IMR-90 (cell line): Measurements from ENCODE around the gene COQ10A. TPM values are rescaled to one million over a fixed set of nuclear protein-coding genes. Genes with fewer than 3 reads are reported as not detected.

ENCODE experiments used
- ATAC-seq: fragments of 200-7000 bp; cut with Tn5 transposase; 2 replicates; pipeline ENCODE4 v1.9.1; 2020; ENCODE audit warnings: low read depth, mild to moderate bottlenecking, moderate library complexity
- BruUV-seq: library from RNA; stranded (reverse); fragments of 400-500 nt; replicated peaks from 2 replicates; lab custom pipeline; 2021; lab: Mats Ljungman, UMichigan
- CTCF ChIA-PET: fragments of 300-600 bp; formaldehyde crosslinking; extraction: SDS; loops from one replicate; lab custom pipeline; 2021; ENCODE audit warnings: antibody characterized with exemption; lab: Yijun Ruan, JAX
- POLR2A ChIA-PET: fragments of 300-600 bp; sonication (Branson Sonifier 250); formaldehyde crosslinking; loops from one replicate; lab custom pipeline; 2022; ENCODE audit warnings: antibody characterized with exemption; ENCODE audit not compliant: unreplicated experiment; lab: Charles Lee
- DNase-seq: peaks from one replicate; pipeline ENCODE4 v3.0.0; 2013
- H2AFZ ChIP-seq: replicated peaks from 2 replicates; pipeline ENCODE3; 2013; ENCODE audit warnings: low read length, mild to moderate bottlenecking; ENCODE audit not compliant: poor library complexity
- H2AK5ac ChIP-seq: 2 replicates; pipeline ENCODE4 v1.6.1; 2013; ENCODE audit warnings: low read depth, low read length, inconsistent platforms
- H2AK9ac ChIP-seq: replicated peaks from 2 replicates; pipeline ENCODE3; 2013; ENCODE audit warnings: mild to moderate bottlenecking, low read depth, low read length, moderate library complexity; ENCODE audit not compliant: poor library complexity
- H2BK120ac ChIP-seq: 2 replicates; pipeline ENCODE4 v1.6.1; 2013; ENCODE audit warnings: low read depth, low read length, inconsistent platforms
- H2BK15ac ChIP-seq: 3 replicates; pipeline ENCODE4 v1.6.1; 2013; ENCODE audit warnings: low read depth, low read length, inconsistent platforms
- H2BK20ac ChIP-seq: 2 replicates; pipeline ENCODE4 v1.6.1; 2013; ENCODE audit warnings: low read depth, mild to moderate bottlenecking, inconsistent platforms, low read length, moderate library complexity
- H2BK5ac ChIP-seq: 2 replicates; pipeline ENCODE4 v1.6.1; 2013; ENCODE audit warnings: mild to moderate bottlenecking, low read depth, low read length, inconsistent platforms; ENCODE audit not compliant: poor library complexity, severe bottlenecking
- H3K14ac ChIP-seq: replicated peaks from 2 replicates; pipeline ENCODE4 v1.6.1; 2013; ENCODE audit warnings: low read depth, low read length, inconsistent platforms
- H3K18ac ChIP-seq: 2 replicates; pipeline ENCODE4 v1.6.1; 2013; ENCODE audit warnings: low read depth, low read length, control low read depth
- H3K23ac ChIP-seq: 2 replicates; pipeline ENCODE4 v1.6.1; 2013; ENCODE audit warnings: low read depth, low read length, inconsistent platforms
- H3K27ac ChIP-seq: 2 replicates; pipeline ENCODE4 v1.5.1; 2013; ENCODE audit warnings: mild to moderate bottlenecking, control low read depth, low read length; ENCODE audit not compliant: insufficient read depth
- H3K27me3 ChIP-seq: 2 replicates; pipeline ENCODE4 v1.6.1; 2013; ENCODE audit warnings: low read length; ENCODE audit not compliant: control insufficient read depth, insufficient read depth
- H3K36me3 ChIP-seq: 2 replicates; pipeline ENCODE4 v1.6.1; 2013; ENCODE audit warnings: low read length, mixed read lengths; ENCODE audit not compliant: control insufficient read depth, insufficient read depth
- H3K4ac ChIP-seq: 2 replicates; pipeline ENCODE4 v1.6.1; 2013; ENCODE audit warnings: low read depth, low read length, inconsistent platforms
- H3K4me1 ChIP-seq: 2 replicates; pipeline ENCODE4 v1.6.1; 2013; ENCODE audit warnings: low read length, mixed read lengths; ENCODE audit not compliant: control insufficient read depth, insufficient read depth
- H3K4me2 ChIP-seq: 2 replicates; pipeline ENCODE4 v1.6.1; 2013; ENCODE audit warnings: low read depth, mild to moderate bottlenecking, control low read depth, low read length, moderate library complexity
- H3K4me3 ChIP-seq: 2 replicates; pipeline ENCODE4 v1.5.1; 2013; ENCODE audit warnings: low read depth, mild to moderate bottlenecking, control low read depth, low read length, moderate library complexity; ENCODE audit not compliant: insufficient read depth
- H3K56ac ChIP-seq: 2 replicates; pipeline ENCODE4 v1.6.1; 2013; ENCODE audit warnings: low read length, inconsistent platforms; ENCODE audit not compliant: insufficient read depth; ENCODE audit errors: extremely low read depth
- H3K79me1 ChIP-seq, 2 experiments: 2 replicates each; pipeline ENCODE4 v1.6.1; 2013; ENCODE audit warnings: low read length in 2 of 2, inconsistent platforms in 1 of 2, low read depth in 1 of 2
- H3K9ac ChIP-seq: 2 replicates; pipeline ENCODE4 v1.6.1; 2013; ENCODE audit warnings: low read depth, low read length, control low read depth
- H3K9me1 ChIP-seq: 2 replicates; pipeline ENCODE4 v1.6.1; 2013; ENCODE audit warnings: low read length, inconsistent platforms; ENCODE audit not compliant: insufficient read depth
- H3K9me3 ChIP-seq: 2 replicates; pipeline ENCODE4 v1.6.1; 2013; ENCODE audit warnings: low read length; ENCODE audit not compliant: control insufficient read depth, insufficient read depth
- H4K20me1 ChIP-seq: 2 replicates; pipeline ENCODE4 v1.6.1; 2013; ENCODE audit warnings: low read length, inconsistent platforms; ENCODE audit not compliant: insufficient read depth
- H4K5ac ChIP-seq: 2 replicates; pipeline ENCODE4 v1.6.1; 2013; ENCODE audit warnings: mild to moderate bottlenecking, low read depth, low read length, control low read depth
- H4K8ac ChIP-seq, 2 experiments: 2 replicates each; pipeline ENCODE4 v1.6.1; 2013; ENCODE audit warnings: low read depth in 2 of 2, low read length in 2 of 2, control low read depth in 1 of 2, inconsistent platforms in 1 of 2
- H4K91ac ChIP-seq: 2 replicates; pipeline ENCODE4 v1.6.1; 2013; ENCODE audit warnings: low read depth, low read length, inconsistent platforms; ENCODE audit not compliant: insufficient read depth
- BHLHE40 ChIP-seq: fragments of 150-350 bp; IDR thresholded peaks from 2 replicates; pipeline ENCODE4 v1.6.1; 2016; ENCODE audit warnings: mild to moderate bottlenecking, low read depth, low read length
- CEBPB ChIP-seq: IDR thresholded peaks from 2 replicates; pipeline ENCODE4 v1.6.1; 2012; ENCODE audit warnings: low read depth, low read length, improper control_type of control experiment
- CHD1 ChIP-seq: IDR thresholded peaks from 2 replicates; pipeline ENCODE4 v1.6.1; 2012; ENCODE audit warnings: low read depth, low read length, improper control_type of control experiment
- MAFK ChIP-seq: IDR thresholded peaks from 2 replicates; pipeline ENCODE4 v1.6.1; 2012; ENCODE audit warnings: low read depth, low read length, improper control_type of control experiment
- MXI1 ChIP-seq: IDR thresholded peaks from 2 replicates; pipeline ENCODE4 v1.6.1; 2012; ENCODE audit warnings: low read depth, mild to moderate bottlenecking, low read length, moderate library complexity, borderline replicate concordance
- NFE2L2 ChIP-seq: fragments of 150-350 bp; IDR thresholded peaks from 2 replicates; pipeline ENCODE4 v1.6.1; 2016; ENCODE audit warnings: low read depth, mild to moderate bottlenecking, low read length
- POLR2A ChIP-seq: IDR thresholded peaks from 2 replicates; pipeline ENCODE4 v1.6.1; 2012; ENCODE audit warnings: mild to moderate bottlenecking, low read depth, low read length
- SMC3 ChIP-seq: fragments of 150-350 bp; IDR thresholded peaks from 2 replicates; pipeline ENCODE4 v1.6.1; 2016; ENCODE audit warnings: low read depth, mild to moderate bottlenecking, antibody characterized with exemption, low read length, moderate library complexity
- WGBS, 2 experiments: methylation state at CpG; one replicate each; pipeline versions ENCODE4 v1.1.5 to v1.1.7; 2013; ENCODE audit warnings: missing lambda C conversion rate in 2 of 2; ENCODE audit not compliant: insufficient read length in 1 of 2; ENCODE audit errors: extremely low coverage in 2 of 2; 5-methylcytosine and 5-hydroxymethylcytosine counted together
- dilution Hi-C: fragments of 300-500 bp; cut with HindIII; formaldehyde crosslinking; loops from one replicate; pipeline ENCODE4 v1.14.3; 2018; ENCODE audit warnings: low sequenced_read_pairs; ENCODE audit not compliant: unreplicated experiment
- in situ Hi-C: fragments of 300-500 bp; cut with MboI; formaldehyde crosslinking; loops from 3 replicates; pipeline ENCODE4 v1.14.3; 2019; ENCODE audit warnings: low sequenced_read_pairs, inconsistent platforms, mixed read lengths
- intact Hi-C: fragments of 100-400 bp; cut with micrococcal nuclease; formaldehyde crosslinking; loops from 2 replicates; pipeline ENCODE4 v1.10.0; 2022
- polyA plus RNA-seq, 3 experiments: library from polyadenylated mRNA; depleted of rRNA; stranded (reverse); fragments of >200 nt; gene quantifications; 2 replicates each; pipeline ENCODE4 v1.2.3, GENCODE V29; 2012; ENCODE audit warnings: low replicate concordance in 1 of 3
- total RNA-seq: library from RNA; depleted of rRNA; stranded (reverse); fragments of >200 nt; gene quantifications from 2 replicates; pipeline ENCODE4 v1.2.3, GENCODE V29; 2012
- TF ChIP-seq, protein P1 (sequence below): fragments of 150-350 bp; IDR thresholded peaks from 2 replicates; pipeline ENCODE4 v1.6.1; 2016; ENCODE audit warnings: low read depth, mild to moderate bottlenecking, low read length, moderate library complexity, borderline replicate concordance

COQ10A gene
- total and polyA plus RNA-seq, 2 of the 4 experiments (the other 2 are of a cell fraction), result 4.7 to 10.8 TPM

DNA sequence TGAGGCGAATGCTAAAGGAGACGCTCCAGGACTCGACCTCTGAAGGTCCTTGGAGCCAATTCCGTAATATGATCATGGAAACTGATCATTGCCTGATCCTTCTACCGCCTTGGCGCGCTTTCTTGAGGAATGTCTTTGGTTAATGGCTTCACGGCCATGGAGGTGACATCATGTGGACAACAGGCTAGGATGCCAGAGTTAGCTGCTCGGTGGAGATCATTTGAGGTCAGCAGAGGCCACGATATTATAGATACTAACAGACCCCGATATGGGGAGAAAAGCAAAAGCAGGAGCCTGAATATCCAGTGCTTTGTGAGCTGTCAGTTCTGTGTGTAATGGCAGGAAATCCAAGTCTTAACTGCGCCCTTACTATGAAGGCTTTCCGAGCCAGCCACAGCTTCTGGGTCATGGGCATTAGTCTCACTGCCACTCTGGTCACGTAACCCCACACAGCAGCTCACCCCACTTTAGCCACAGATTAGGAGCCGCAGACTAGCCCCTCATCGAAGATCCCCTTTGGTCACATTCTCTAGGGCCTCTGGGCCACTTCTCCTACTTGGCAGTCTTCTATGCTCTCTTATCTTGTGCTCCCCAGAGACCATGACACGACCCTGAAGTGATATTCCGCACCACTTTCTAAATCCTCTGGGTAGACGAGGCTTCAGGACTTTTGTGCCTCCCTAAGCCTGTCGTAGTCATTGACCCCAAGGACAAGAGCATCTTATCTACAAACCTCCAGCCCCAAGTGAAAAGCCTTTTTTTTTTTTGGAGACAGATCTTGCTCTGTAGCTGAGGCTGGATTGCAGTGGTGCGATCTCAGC is 34.1 kb downstream of the COQ10A start:
- H3K4me3 ChIP-seq, result peak overlapping the region; percentile 45
- H2AK9ac ChIP-seq, result peak overlapping the region; percentile 63
- H3K9me1 ChIP-seq, result peaks cover 11% of the 10 kb centered on the region
- peaks cover 9% of the 10 kb centered on the region for H3K36me3 ChIP-seq
- peak overlapping the region; percentile 92 for H3K4ac ChIP-seq
- H3K23ac ChIP-seq, result peak overlapping the region; percentile 82
- intact Hi-C loops, result no loop called here
- CTCF ChIA-PET, result no interaction called here
- ATAC-seq (peak; percentile 2), DNase-seq (no peak)
- H3K56ac ChIP-seq, result peak overlapping the region; percentile 84
- 45% methylated on average over 12 of the region's 21 CpGs; no CpG with 5 or more reads in 1 of the 2 experiments for WGBS, 2 experiments
- no peaks in the 10 kb centered on the region for H3K9me3 ChIP-seq
- dilution Hi-C loops, result no loop called here
- H4K91ac ChIP-seq, result peak overlapping the region; percentile 89
- H4K8ac ChIP-seq, result peak overlapping the region; percentile 95 to 98
- peaks cover 17 to 60% of the 10 kb centered on the region in 2 experiments for H3K79me1 ChIP-seq
- peak overlapping the region; percentile 80 for H4K5ac ChIP-seq
- peak overlapping the region; percentile 65 for H2AK5ac ChIP-seq
- peaks cover 11% of the 10 kb centered on the region; the same call in 1 of the 2 replicates for H4K20me1 ChIP-seq
- H3K18ac ChIP-seq, result peak overlapping the region; percentile 36; the same call in 1 of the 2 replicates
- H2AFZ ChIP-seq, result peak overlapping the region; percentile 85
- H3K9ac ChIP-seq, result peak overlapping the region; percentile 69
- no TSS peak for BruUV-seq
- H2BK15ac ChIP-seq, result peak overlapping the region; percentile 39; the same call in 1 of the 3 replicates
- H3K27ac ChIP-seq, result peak overlapping the region; percentile 66
- peak overlapping the region; percentile 85 for H3K14ac ChIP-seq
- H2BK20ac ChIP-seq, result no peak overlapping the region
- in situ Hi-C loops, result no loop called here
- H3K4me2 ChIP-seq, result peak overlapping the region; percentile 81
- peaks cover 9% of the 10 kb centered on the region; the same call in 1 of the 2 replicates for H3K4me1 ChIP-seq
- peak overlapping the region; percentile 68 for H2BK5ac ChIP-seq
- TF ChIP-seq CHD1 (no peak), BHLHE40 (no peak), POLR2A (no peak), MAFK (no peak), CEBPB (no peak), MXI1 (no peak), NFE2L2 (no peak), SMC3 (no peak)
- TF ChIP-seq, protein P1, sequence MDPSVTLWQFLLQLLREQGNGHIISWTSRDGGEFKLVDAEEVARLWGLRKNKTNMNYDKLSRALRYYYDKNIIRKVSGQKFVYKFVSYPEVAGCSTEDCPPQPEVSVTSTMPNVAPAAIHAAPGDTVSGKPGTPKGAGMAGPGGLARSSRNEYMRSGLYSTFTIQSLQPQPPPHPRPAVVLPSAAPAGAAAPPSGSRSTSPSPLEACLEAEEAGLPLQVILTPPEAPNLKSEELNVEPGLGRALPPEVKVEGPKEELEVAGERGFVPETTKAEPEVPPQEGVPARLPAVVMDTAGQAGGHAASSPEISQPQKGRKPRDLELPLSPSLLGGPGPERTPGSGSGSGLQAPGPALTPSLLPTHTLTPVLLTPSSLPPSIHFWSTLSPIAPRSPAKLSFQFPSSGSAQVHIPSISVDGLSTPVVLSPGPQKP, result no peak
- H2BK120ac ChIP-seq, result peak overlapping the region; percentile 38
- POLR2A ChIA-PET, result interaction anchor here (0.6 to 0.7 kb wide), 3 partner anchors 10 to 104 kb away, joined by 3 to 4 read pairs (median 3); no protein-coding TSS in a partner anchor
- H3K27me3 ChIP-seq, result no peaks in the 10 kb centered on the region
